Stomach smooth muscle (tissue), 2 donors: ENCODE results near the gene SLC38A10.

Experiments
- H3K27ac ChIP-seq: one replicate; pipeline ENCODE4 v1.7.0; 2013; ENCODE audit warnings: mild to moderate bottlenecking, low read length, inconsistent platforms
- H3K27me3 ChIP-seq, 2 donors: one replicate each; pipeline ENCODE4 v1.7.0; 2013; ENCODE audit warnings: low read length in 2 of 2; ENCODE audit not compliant: insufficient read depth in 2 of 2, control insufficient read depth in 1 of 2
- H3K36me3 ChIP-seq, 2 donors: one replicate each; pipeline ENCODE4 v1.7.0; 2013; ENCODE audit warnings: low read length in 2 of 2; ENCODE audit not compliant: control insufficient read depth in 2 of 2, insufficient read depth in 2 of 2
- H3K4me1 ChIP-seq: one replicate; pipeline ENCODE4 v1.7.0; 2013; ENCODE audit warnings: low read length; ENCODE audit not compliant: control insufficient read depth, insufficient read depth
- H3K4me3 ChIP-seq, 2 donors: one replicate each; pipeline ENCODE4 v1.7.0; 2013; ENCODE audit warnings: low read length in 2 of 2
- H3K9ac ChIP-seq, 2 donors: one replicate each; pipeline ENCODE4 v1.7.0; 2013; ENCODE audit warnings: low read length in 2 of 2, mild to moderate bottlenecking in 1 of 2
- H3K9me3 ChIP-seq, 2 donors: one replicate each; pipeline ENCODE4 v1.7.0; 2013; ENCODE audit warnings: low read length in 2 of 2; ENCODE audit not compliant: control insufficient read depth in 2 of 2
- donor health status: healthy.
- donor health status: Pancreatic carcinoma.

The SLC38A10 gene

DNA sequence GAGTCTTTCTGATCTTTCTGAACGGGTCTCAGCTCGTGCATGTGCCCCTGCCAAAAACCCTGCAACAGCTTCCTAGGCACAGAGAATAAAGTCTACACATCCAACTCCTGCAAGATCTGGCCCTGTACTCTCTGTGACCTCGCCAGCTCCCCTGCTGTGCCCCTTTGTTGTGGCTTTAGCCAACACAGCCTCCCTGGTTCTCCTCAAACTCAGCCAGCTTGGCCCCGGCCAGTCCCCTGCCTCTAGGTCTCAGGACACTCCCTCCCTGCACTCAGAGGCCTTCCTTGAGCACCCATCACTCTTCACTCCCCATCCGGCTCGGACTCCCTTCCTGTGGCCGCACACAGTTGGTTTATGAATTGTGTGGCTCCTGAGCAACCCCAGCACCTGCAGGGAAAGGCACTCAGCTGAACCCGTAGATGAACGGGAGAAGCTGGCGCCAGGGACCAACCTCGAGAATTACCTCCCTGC is 73.7 kb downstream of the SLC38A10 start:
- Histone ChIP-seq H3K4me3 (peak overlapping the region in 1 of 2 donors; percentile 75), H3K4me1 (peaks cover 23% of the 10 kb centered on the region), H3K36me3 (peaks cover 0 to 3% of the 10 kb centered on the region in 2 donors), H3K27ac (no peak overlapping the region), H3K27me3 (no peaks in the 10 kb centered on the region), H3K9me3 (no peaks in the 10 kb centered on the region), H3K9ac (no peak overlapping the region)

DNA sequence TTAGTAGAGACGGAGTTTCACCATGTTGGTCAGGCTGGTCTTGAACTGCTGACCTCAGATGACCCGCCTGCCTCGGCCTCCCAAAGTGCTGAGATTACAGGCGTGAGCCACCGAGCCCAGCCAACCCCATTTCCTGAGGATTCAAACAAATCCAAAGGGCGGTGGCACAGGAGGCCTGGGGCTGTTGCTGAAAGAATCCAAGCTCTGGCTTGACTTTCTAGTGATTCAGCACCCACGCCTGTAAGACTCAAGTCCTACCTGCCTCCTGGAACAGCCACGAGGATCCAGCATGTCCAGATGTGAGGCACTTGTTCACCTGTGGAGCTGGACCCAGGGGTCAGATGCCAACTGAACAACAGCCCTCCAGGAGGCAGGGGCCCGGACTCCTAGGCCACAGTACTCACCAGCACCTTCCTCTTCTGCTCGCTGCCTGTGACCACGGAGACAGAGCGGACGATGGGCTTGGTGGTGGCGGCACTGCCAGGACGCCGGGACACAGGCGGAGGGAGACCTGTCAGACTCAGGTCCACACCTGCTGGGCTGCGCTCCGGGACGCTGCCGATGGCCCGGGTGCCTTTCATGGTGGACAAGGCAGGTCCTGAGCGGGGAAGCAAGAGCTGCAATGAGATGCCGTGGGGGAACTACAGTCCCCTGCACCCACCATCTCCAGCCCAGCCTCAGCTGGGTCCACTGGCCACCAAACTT is 75.5 kb downstream of the SLC38A10 start:
- H3K36me3 ChIP-seq, result peaks cover 0 to 3% of the 10 kb centered on the region in 2 donors
- peaks cover 23% of the 10 kb centered on the region for H3K4me1 ChIP-seq
- H3K27me3 ChIP-seq, result no peaks in the 10 kb centered on the region
- no peak overlapping the region for H3K9ac ChIP-seq
- H3K27ac ChIP-seq, result no peak overlapping the region
- H3K9me3 ChIP-seq, result no peaks in the 10 kb centered on the region
- H3K4me3 ChIP-seq, result no peak overlapping the region

DNA sequence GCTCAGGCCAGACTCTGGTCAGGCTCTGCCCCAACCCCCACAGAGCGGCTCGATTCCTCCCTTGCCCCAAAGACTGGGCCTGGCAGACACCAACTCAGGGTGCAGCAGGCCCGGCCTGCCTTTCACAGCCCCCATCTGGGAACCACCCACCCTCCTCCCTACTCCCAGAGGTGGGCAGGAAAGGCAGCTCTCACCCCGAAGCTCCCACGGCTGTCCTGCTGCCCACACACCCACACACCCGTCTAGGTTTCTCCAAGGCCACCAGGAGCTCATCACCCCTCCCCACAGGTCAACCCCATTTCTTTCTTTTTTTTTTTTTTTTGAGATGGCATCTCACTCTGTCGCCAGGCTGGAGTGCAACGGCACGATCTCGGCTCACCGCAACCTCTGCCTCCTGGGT is 76.1 kb downstream of the SLC38A10 start:
- Histone ChIP-seq H3K9me3 (no peaks in the 10 kb centered on the region), H3K4me1 (peaks cover 23% of the 10 kb centered on the region), H3K36me3 (peaks cover 0 to 3% of the 10 kb centered on the region in 2 donors), H3K9ac (no peak overlapping the region), H3K4me3 (no peak overlapping the region), H3K27me3 (no peaks in the 10 kb centered on the region), H3K27ac (no peak overlapping the region)

DNA sequence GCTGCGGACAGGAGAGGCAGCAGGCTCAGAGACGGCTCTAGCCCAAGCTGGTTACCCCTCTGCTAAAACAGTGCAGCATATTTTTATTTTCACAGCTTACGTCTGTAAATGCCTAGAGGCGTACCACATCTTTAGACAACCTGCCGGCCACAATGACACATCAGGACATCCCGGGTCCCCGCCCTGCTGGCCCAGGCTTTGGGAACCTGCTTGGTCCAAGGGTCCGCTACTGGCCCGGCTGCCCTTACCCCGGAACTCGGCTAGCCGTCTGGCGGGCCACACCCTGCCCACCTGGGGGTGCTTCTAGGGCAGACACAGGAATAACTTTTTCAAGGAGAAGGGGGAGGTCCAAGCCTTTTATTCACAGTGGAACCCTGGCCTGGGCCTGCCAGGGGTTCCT is 76.6 kb downstream of the SLC38A10 start:
- Histone ChIP-seq H3K9me3 (no peaks in the 10 kb centered on the region), H3K9ac (no peak overlapping the region), H3K27ac (no peak overlapping the region), H3K4me1 (peaks cover 19% of the 10 kb centered on the region), H3K27me3 (no peaks in the 10 kb centered on the region), H3K36me3 (peaks cover 0 to 3% of the 10 kb centered on the region in 2 donors), H3K4me3 (no peak overlapping the region)

DNA sequence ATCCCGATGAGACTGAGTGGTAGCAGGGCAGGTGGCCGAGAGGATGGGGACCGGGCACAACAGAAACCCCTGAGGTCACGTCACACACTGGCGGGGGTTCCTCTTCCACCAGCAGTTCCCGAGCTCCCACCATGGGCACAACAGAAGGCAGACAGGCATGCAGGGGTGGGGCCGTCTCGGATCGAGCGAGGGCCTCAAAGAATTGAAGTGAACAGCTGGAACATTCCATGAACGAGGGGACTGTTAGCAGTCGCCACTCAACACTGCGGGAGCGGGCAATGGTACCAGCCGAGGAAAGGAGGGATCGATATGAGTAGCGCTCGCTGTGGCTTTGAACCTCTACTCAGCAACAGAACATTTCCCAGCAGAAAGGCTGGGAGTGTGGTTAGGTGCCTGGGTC is 77.6 kb downstream of the SLC38A10 start:
- Histone ChIP-seq H3K27ac (no peak overlapping the region), H3K4me1 (peaks cover 12% of the 10 kb centered on the region)

DNA sequence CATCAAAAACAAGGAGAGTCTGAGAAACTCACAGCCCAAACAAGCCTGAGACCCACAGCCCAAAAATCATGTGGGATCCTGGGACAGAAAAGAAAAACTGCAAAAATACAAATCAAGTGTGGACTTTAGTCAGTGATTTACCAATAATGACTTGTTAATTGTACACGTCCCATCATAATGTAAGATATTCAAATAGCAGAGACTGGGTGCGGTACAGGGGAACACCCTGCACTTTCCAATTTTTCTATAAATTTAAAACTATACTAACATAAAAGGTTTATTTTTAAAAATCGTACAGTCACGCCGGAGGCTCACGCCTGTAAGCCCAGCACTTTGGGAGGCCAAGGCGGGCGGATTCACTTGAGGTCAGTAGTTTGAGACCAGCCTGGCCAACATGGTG is 81.1 kb downstream of the SLC38A10 start:
- no peak overlapping the region for H3K4me3 ChIP-seq
- H3K9me3 ChIP-seq, result no peaks in the 10 kb centered on the region
- no peak overlapping the region for H3K27ac ChIP-seq
- H3K27me3 ChIP-seq, result no peaks in the 10 kb centered on the region
- no peak overlapping the region for H3K9ac ChIP-seq
- peaks cover 0 to 3% of the 10 kb centered on the region in 2 donors for H3K36me3 ChIP-seq
- no peaks in the 10 kb centered on the region for H3K4me1 ChIP-seq

More for the DNA sequence above, 77.6 kb downstream of the SLC38A10 start:
- Histone ChIP-seq H3K9ac (no peak overlapping the region), H3K27me3 (no peaks in the 10 kb centered on the region), H3K4me3 (no peak overlapping the region), H3K9me3 (no peaks in the 10 kb centered on the region), H3K36me3 (peaks cover 0 to 3% of the 10 kb centered on the region in 2 donors)

DNA sequence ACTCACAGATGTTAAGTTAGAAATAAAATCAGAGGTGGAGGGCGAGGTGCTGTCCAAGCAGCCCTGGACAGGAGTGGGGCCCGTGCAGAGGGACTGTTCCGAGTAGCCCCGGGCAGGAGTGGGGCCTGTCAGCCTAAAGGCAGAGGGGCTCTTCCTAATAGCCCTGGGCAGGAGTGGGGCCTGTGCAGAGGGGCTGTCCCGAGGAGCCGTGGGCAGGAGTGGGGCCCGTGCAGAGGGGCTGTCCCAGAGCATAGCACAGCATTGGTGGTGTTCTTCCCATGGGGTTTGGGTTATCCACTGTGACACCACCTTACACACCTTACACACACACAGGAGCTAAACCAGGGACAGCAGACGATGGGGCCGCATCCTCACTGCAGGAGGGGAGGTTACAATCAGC is 82.7 kb downstream of the SLC38A10 start:
- Histone ChIP-seq H3K4me3 (no peak overlapping the region), H3K9me3 (no peaks in the 10 kb centered on the region), H3K36me3 (peaks cover 0 to 3% of the 10 kb centered on the region in 2 donors), H3K4me1 (no peaks in the 10 kb centered on the region), H3K9ac (no peak overlapping the region), H3K27me3 (no peaks in the 10 kb centered on the region), H3K27ac (no peak overlapping the region)

DNA sequence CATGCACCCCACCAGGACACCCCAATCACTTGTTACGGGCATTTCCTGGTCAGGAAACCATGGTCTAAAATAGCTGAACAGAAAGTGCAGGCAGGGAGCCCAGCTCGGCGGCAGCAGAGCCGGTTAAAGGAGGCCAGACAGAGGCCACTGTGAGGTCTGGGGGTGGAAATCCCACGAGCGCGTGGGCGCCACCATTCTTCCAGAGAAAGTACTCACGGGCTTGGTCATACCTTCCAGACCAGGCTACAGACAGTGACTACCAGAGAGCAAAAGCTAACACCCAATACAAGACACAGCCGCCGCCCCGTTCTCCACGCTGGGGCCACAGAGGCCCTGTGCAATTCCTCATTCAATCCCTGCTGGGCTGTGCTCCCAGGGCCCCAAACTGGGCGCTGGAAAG is 84.2 kb downstream of the SLC38A10 start:
- Histone ChIP-seq H3K4me3 (no peak overlapping the region), H3K9ac (no peak overlapping the region), H3K27ac (no peak overlapping the region)

DNA sequence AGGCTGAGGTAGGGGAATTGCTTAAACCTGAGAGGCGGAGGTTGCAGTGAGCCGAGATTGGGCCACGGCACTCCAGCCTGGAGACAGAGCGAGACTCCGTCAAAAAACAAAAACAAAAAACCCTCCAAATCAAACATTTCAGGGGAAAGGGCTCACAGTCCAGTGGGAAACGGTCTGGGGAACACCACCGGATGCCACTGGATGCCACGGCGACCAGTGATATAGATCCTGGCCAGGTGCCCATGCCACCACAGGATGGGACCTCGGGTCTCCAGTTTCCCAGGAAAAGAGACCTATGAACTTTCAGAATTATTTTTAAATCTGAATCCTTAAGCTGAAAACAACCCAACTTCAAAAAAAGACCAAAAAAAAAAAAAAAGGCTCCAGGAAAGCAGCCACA is 84.6 kb downstream of the SLC38A10 start:
- Histone ChIP-seq H3K9ac (no peak overlapping the region), H3K4me3 (no peak overlapping the region), H3K36me3 (no peaks in the 10 kb centered on the region), H3K9me3 (no peaks in the 10 kb centered on the region), H3K27me3 (no peaks in the 10 kb centered on the region), H3K27ac (no peak overlapping the region), H3K4me1 (no peaks in the 10 kb centered on the region)

More for the DNA sequence above, 84.2 kb downstream of the SLC38A10 start:
- no peaks in the 10 kb centered on the region for H3K36me3 ChIP-seq
- no peaks in the 10 kb centered on the region for H3K9me3 ChIP-seq
- H3K27me3 ChIP-seq, result no peaks in the 10 kb centered on the region
- no peaks in the 10 kb centered on the region for H3K4me1 ChIP-seq

DNA sequence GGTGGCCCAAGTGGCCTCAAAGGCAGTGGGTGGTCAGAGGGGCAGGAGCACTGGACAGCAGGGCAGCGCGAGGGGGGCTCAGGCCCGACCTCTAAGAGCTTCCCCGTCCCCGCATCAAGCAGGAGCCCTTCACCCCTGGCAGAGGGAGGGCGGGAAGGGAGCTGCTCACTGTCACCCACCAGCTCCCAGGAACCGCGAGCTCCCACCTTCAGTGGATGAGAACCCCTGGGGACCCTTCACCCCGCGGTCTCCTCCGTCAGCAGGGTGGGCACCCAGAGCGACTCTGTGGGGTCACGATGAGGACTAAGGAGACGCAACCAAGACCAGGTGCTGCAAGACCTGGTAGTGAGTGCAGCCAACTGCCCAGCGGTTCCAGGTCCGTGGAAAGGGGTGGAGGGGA is 86.0 kb downstream of the SLC38A10 start:
- no peak overlapping the region for H3K4me3 ChIP-seq
- H3K9ac ChIP-seq, result no peak overlapping the region
- H3K9me3 ChIP-seq, result no peaks in the 10 kb centered on the region
- H3K4me1 ChIP-seq, result no peaks in the 10 kb centered on the region
- no peak overlapping the region for H3K27ac ChIP-seq
- H3K27me3 ChIP-seq, result no peaks in the 10 kb centered on the region
- no peaks in the 10 kb centered on the region for H3K36me3 ChIP-seq

DNA sequence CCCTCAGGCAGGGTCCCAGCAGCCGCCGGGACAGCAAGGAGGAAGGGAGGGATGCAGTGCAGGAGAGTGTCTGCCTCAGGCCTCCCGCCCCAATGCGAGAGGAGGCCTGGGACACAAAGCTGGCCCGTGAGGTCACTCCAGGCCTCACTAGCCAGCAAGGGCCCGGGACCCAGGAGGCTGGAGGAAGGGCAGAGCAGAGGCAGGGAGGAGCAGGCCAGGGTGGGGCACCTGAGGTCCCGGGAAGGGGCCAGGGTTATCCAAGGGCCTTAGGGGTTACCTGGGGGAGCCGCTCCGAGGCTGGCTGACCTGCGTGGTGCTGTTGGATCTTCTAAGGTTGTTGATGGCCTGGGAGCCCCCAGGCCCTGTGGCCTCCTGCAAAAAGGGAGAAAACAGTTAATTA is 86.5 kb downstream of the SLC38A10 start:
- Histone ChIP-seq H3K36me3 (no peaks in the 10 kb centered on the region), H3K4me1 (no peaks in the 10 kb centered on the region), H3K9ac (no peak overlapping the region), H3K9me3 (no peaks in the 10 kb centered on the region), H3K27me3 (no peaks in the 10 kb centered on the region), H3K27ac (no peak overlapping the region), H3K4me3 (no peak overlapping the region)
